Cardiac fibroblast (primary cell): ENCODE measurements around the gene PSMB5.

Source experiments
- DNase-seq, 2 donors: peaks; one replicate each; pipeline versions ENCODE4 v3.0.0 to v3.0.0-alpha.2; 2010; ENCODE audit warnings: low read depth in 2 of 2
- H3K4me3 ChIP-seq, 2 donors: replicated peaks in 1 of 2; 1 replicate in 1 of 2; 2 replicates in 1 of 2; pipeline ENCODE4 v1.5.1; 2011; ENCODE audit warnings: low read depth in 2 of 2, low read length in 2 of 2, mild to moderate bottlenecking in 2 of 2, moderate library complexity in 1 of 2
- CTCF ChIP-seq: IDR thresholded peaks from one replicate; pipeline ENCODE4 v1.5.1; 2011; ENCODE audit warnings: low read depth, mild to moderate bottlenecking, low read length, inconsistent platforms

The PSMB5 gene

GRCh38 chr14:23074906-23075305 lies 40.2 kb upstream of the PSMB5 start:
- no peak for DNase-seq
- TF ChIP-seq CTCF: no peak

GRCh38 chr14:23071921-23072539 lies 37.3 kb upstream of the PSMB5 start:
- TF ChIP-seq CTCF: no peak
- no peak overlapping the region for H3K4me3 ChIP-seq
- no peak for DNase-seq

More at GRCh38 chr14:23074906-23075305, 40.2 kb upstream of the PSMB5 start:
- H3K4me3 ChIP-seq: no peak overlapping the region

GRCh38 chr14:23071244-23071920 lies 36.7 kb upstream of the PSMB5 start:
- H3K4me3 ChIP-seq: peak overlapping the region; percentile 67 to 70
- no peak for TF ChIP-seq CTCF
- peak; percentile 92 to 97 for DNase-seq

GRCh38 chr14:23070262-23071129 lies 35.8 kb upstream of the PSMB5 start:
- DNase-seq: no peak
- TF ChIP-seq CTCF: no peak
- peak overlapping the region; percentile 67 to 70 for H3K4me3 ChIP-seq

- no peak for DNase-seq
- no peak overlapping the region for H3K4me3 ChIP-seq
- TF ChIP-seq CTCF: no peak
These were observed 34.7 kb upstream of the PSMB5 start for GRCh38 chr14:23069413-23069806.

GRCh38 chr14:23068789-23069412 lies 34.2 kb upstream of the PSMB5 start:
- DNase-seq: peak; percentile 95
- TF ChIP-seq CTCF: peak; percentile 98

More at GRCh38 chr14:23068789-23069412, 34.2 kb upstream of the PSMB5 start:
- peak overlapping the region in 1 of 2 donors; percentile 9 for H3K4me3 ChIP-seq
